Subcutaneous adipose tissue (tissue), 4 donors: ENCODE measurements around the gene MUC2. TPM values are rescaled to one million over a fixed set of nuclear protein-coding genes. Genes with fewer than 3 reads are reported as not detected.

Experiments
- total RNA-seq, 4 donors: library from RNA; depleted of rRNA; stranded (reverse); fragments of >200 nt; gene quantifications; one replicate each; pipeline ENCODE4 v1.1.0, GENCODE V29; 2016
- TF ChIP-seq, protein P1 (sequence below): fragments of 450-650 bp; IDR thresholded peaks from one replicate; pipeline ENCODE4 v1.5.1; 2016; ENCODE audit warnings: low read depth, mild to moderate bottlenecking, control low read depth, antibody characterized with exemption, moderate library complexity

MUC2 gene
- total RNA-seq, 4 donors from 2014 or later = under 0.01 to 1.3 TPM; not detected in 2

GRCh38 chr11:1060410-1060809 is 14.3 kb upstream of the MUC2 start:
- TF ChIP-seq, protein P1, sequence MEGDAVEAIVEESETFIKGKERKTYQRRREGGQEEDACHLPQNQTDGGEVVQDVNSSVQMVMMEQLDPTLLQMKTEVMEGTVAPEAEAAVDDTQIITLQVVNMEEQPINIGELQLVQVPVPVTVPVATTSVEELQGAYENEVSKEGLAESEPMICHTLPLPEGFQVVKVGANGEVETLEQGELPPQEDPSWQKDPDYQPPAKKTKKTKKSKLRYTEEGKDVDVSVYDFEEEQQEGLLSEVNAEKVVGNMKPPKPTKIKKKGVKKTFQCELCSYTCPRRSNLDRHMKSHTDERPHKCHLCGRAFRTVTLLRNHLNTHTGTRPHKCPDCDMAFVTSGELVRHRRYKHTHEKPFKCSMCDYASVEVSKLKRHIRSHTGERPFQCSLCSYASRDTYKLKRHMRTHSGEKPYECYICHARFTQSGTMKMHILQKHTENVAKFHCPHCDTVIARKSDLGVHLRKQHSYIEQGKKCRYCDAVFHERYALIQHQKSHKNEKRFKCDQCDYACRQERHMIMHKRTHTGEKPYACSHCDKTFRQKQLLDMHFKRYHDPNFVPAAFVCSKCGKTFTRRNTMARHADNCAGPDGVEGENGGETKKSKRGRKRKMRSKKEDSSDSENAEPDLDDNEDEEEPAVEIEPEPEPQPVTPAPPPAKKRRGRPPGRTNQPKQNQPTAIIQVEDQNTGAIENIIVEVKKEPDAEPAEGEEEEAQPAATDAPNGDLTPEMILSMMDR = no peak

DNA sequence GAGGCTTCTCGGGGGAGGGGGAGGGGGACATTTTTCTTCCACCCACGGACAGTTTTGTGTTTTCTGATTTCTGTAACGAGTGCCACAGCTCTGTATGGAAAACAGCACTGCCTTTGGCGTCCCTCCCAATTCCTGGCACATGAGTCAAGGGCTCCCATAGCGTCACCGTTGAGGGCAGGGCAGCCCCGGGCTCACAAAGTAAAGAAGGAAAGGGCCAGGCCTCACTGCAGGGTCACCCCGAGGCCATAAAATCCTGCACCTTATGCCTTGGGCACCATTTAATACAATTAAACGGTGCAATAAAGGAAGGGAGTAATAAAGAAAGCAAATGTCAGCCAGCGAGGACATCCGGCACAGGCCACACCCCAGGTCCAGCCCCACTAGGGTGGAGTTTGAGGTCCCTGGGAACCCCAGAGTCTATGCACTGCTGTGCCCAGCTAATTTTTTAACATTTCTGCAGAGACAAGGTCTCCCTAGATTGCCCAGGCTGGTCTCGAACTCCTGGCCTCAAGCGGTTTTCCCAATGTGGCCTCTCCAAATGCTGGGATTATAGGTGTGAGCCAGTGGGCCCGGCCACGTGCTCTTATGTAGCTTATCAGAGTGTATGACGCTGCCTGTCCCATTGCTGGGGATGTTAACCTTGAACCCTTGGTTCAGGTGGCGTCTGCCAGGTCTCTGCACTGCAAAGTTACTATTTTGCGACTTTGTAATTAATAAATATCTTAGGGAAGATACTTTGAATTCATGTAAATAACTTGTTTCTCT is 13.6 kb upstream of the MUC2 start:
- TF ChIP-seq, protein P1 = no peak

- TF ChIP-seq, protein P1 = no peak
Measured at GRCh38 chr11:1062075-1062820, 12.4 kb upstream of the MUC2 start.

GRCh38 chr11:1064167-1064566 is 10.5 kb upstream of the MUC2 start:
- TF ChIP-seq, protein P1 = no peak

- TF ChIP-seq, protein P1 = no peak
Measured at GRCh38 chr11:1067812-1068496, 6.7 kb upstream of the MUC2 start.

DNA sequence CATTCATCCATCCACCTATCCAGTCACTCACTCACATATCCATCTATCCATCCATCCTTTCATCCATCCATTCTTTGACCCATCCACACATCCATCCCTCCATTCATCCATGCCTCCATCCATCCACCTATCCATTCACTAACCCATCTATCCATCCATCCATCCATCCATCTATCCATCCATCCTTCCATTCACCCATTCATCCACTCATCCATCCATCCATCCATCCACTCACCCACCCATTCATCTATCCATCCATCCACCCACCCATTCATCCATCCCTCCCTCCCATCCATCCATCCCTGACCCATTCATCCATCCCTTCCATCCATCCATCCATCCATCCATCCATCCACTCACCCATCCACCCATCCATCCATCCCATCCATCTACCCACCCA is 4.9 kb upstream of the MUC2 start:
- TF ChIP-seq, protein P1 = no peak
